NCI-H2196 (cell line): ENCODE data around the gene TOLLIP.
A peak's percentile ranks its signal among the peaks of the same experiment; 100 is the strongest.
"Not testable (repeated sequence)": the region's sequence is repeated elsewhere in the genome, so short reads cannot be mapped to it uniquely, and the experiment has no call there.

ENCODE experiments used
- DNase-seq: peaks from one replicate; lab custom pipeline; 2025; ENCODE audit not compliant: unreplicated experiment; lab: John Stamatoyannopoulos, UW

The TOLLIP gene

GRCh38 chr11:1344056-1344635, 34.7 kb upstream of the TOLLIP start:
- DNase-seq = no peak

DNA sequence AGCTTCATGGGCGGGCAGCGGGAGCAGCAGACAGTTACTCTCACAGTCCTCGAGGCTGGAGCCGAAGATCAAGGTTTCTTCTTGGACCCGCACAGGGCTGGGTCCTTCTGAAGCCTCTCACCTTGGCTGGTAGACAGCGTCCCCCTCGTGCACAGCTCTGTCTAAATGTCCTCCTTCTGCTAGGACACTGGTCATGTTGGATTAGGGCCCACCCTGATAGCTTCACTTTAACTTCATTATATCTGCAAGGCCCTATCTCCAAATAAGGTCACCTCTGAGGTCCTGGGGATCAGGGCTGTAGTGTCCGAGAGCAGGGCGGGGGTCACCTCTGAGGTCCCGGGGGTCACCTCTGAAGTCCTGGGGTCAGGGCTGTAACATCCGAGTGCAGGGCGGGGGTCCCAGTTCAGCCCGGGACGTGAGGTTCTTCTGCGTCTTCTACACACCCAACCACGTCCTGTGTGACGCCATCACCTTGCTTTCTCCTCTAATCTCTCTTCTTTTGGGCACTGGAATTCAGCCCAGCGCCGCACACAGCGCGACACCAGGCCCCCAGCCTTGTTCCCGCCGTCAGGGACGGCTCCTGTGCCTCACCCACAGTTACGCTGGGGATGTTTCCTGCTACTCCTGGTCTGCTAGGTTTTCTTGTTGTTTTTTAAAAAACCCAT, 34.1 kb upstream of the TOLLIP start:
- no peak for DNase-seq

- no peak for DNase-seq
These were observed 33.5 kb upstream of the TOLLIP start for GRCh38 chr11:1342946-1343345.

DNA sequence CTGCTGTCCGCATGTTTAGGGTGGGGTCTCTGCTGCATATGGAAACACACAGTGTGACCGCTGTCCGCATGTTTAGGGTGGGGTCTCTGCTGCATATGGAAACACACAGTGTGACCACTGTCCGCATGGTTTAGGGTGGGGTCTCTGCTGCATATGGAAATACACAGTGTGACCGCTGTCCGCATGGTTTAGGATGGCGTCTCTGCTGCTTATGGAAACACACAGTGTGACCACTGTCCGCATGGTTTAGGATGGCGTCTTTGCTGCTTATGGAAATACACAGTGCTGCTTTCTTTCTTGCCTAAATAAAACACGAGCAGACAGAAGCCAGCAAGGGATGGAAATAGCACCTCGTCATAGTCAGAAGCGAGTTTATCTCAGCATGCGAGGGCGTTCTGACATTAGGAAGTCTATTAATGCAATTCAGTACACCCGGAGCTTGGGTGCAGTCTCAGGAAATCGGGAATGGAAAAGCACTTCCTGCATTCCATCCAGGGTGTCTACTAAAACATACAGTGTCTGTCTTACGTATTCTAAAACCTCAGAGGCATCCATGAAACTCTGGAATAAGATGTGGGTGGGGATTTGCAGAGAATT, 32.6 kb upstream of the TOLLIP start:
- no peak for DNase-seq

- not testable (repeated sequence) for DNase-seq
These were observed 31.8 kb upstream of the TOLLIP start for GRCh38 chr11:1341226-1341625.

- DNase-seq = no peak
These were observed 30.7 kb upstream of the TOLLIP start for GRCh38 chr11:1340111-1340510.

- no peak for DNase-seq
These were observed 29.7 kb upstream of the TOLLIP start for GRCh38 chr11:1339066-1339675.

- DNase-seq = no peak
These were observed 29.0 kb upstream of the TOLLIP start for GRCh38 chr11:1338201-1339065.

DNA sequence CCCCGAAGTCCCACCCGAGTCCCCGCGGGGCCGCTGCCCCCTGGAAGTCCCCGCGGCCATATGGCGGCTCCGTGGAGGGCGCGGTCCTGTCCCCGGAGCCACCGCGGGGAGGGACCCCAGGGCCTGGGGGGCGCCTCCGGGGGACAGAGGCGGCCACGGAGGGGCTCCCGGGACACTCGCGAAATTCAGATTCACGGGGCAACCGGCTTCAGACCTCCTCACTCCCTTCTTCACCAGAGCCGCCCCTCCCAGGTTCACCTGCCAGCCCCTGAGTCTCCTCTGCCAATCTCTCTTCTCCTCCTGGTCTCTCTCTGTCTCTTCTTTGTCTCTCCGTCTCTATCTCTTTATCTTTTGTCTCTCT, 28.2 kb upstream of the TOLLIP start:
- no peak for DNase-seq

- DNase-seq = peak; percentile 36
These were observed 27.6 kb upstream of the TOLLIP start for GRCh38 chr11:1336836-1337646.

DNA sequence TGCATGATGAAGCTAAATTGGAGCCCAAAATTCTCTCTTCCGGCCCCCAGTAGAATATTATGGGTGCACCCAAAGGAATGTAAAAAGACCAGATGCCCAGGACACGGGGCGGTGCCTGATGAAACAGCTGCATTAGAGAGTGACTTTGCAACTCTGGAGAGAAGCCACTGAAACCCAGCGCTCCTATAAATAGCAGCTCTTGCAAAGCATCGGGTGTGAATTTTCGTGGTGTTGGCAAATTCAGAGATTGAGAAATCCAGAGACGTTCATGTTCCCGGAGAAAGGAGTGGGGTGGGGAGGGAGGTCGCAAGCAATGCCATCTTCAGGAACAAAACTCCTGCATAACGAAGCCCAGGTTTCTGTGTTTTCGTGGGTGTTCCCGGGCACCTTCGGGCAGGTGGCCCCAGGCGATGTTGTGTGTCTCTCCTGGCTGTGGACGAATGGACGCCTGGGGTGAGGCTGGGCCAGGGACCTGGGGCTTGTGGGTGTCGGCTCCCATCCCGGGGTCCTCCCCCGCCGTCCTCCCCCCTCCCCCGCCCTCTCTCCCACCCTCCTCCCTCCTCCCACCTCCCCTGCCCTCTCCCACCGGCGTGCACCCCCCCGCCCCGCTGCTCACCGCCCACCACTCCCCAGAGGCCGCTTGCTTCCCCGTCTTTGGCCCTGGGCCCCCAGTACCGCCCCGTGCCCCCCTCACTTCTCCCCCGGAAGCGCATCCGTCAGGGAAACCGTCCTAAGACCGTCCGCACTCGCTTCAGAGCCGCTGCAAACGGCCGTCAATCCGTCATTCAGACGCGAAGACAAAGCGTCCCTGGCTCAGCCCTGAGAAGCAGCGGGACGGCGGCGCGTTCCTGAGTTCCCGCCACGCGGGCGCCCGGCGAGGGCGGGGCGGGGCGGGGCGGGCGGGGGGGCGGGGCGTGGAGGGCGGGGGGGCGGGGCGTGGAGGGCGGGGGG, 26.7 kb upstream of the TOLLIP start:
- DNase-seq = peak; percentile 51

- DNase-seq = no peak
These were observed 25.9 kb upstream of the TOLLIP start for GRCh38 chr11:1335264-1335810.

GRCh38 chr11:1333860-1334259, 24.4 kb upstream of the TOLLIP start:
- DNase-seq = no peak

GRCh38 chr11:1333091-1333772, 23.8 kb upstream of the TOLLIP start:
- no peak for DNase-seq

DNA sequence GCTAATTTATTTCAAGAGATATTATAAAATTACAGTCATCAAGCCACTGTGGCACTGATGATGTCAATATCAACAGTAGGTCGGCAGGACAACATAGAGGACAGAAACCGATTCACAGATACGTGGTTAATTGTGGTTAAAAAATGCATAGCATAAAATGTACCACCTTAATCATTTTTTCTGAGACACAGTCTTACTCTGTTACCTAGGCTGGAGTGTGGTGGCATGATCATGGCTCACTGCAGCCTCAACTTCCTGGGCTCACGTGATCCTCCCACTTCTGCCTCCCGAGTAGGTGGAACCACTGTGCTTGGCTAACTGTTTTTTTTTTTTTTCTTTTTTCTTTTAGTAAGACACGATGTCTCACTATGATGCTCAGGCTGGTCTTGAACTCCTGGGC, 21.0 kb upstream of the TOLLIP start:
- DNase-seq = no peak

GRCh38 chr11:1327064-1327460, 17.6 kb upstream of the TOLLIP start:
- DNase-seq = no peak

DNA sequence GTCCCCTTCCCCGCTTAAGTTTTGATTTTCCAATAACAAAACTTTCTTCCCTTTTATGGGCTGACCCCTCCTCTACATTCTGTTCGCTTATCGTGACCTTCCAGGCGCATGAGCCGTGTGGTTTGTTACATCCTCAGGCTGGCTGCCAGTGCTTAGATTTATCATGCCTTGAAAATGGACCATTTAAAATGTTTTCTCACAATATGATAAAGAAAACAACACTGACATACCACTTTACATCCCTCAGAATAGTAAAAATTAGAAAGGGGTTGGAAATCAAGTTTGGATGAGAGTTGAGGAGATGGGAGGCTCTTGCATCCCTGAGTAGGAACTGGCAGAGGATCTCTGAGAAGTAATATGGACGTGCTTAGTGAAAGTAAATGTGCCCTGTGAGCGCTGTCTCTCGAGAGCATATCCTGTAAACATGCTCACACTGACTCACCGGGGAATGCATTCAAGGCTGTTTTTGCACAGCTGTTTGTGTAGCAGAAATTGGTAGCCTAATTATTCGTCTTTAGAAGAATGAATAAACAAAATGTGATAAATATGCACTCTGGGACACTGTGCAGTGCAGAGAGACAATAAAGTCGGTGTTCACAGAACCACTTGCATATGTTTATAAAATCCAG, 17.1 kb upstream of the TOLLIP start:
- DNase-seq = no peak

GRCh38 chr11:1323774-1324173, 14.3 kb upstream of the TOLLIP start:
- no peak for DNase-seq
